Ovary (tissue), 9 donors: Measurements from ENCODE around the gene THRAP3. TPM values are rescaled to one million over a fixed set of nuclear protein-coding genes. Genes with fewer than 3 reads are reported as not detected.
A peak's percentile ranks its signal among the peaks of the same experiment; 100 is the strongest.

Source experiments
- DNase-seq, 5 donors: peaks; one replicate each; pipeline ENCODE4 v3.0.0-alpha.2; 2019 to 2020
- H3K27ac ChIP-seq, 2 donors: fragments of 200-600 bp; one replicate each; pipeline versions ENCODE4 v1.5.1 to v1.8.0; 2019 to 2022
- H3K27me3 ChIP-seq: fragments of 200-600 bp; one replicate; pipeline ENCODE4 v1.8.0; 2022
- H3K36me3 ChIP-seq: fragments of 200-600 bp; sonication (generic); one replicate; pipeline ENCODE4 v1.5.1; 2019
- H3K4me1 ChIP-seq: one replicate; pipeline ENCODE4 v1.8.1; 2013; ENCODE audit warnings: mild to moderate bottlenecking, moderate library complexity; ENCODE audit not compliant: insufficient read depth
- H3K4me3 ChIP-seq: fragments of 200-600 bp; sonication (generic); one replicate; pipeline ENCODE4 v1.5.1; 2017
- H3K9me3 ChIP-seq, 2 donors: fragments of 200-600 bp in 1 of 2; sonication (generic) in 1 of 2; one replicate each; pipeline versions ENCODE4 v1.5.1 to v1.8.1; 2013 to 2019; ENCODE audit warnings: mild to moderate bottlenecking in 1 of 2, moderate library complexity in 1 of 2
- CTCF ChIP-seq, 3 donors: fragments of 450-650 bp in 2 of 3; fragments of 200-600 bp in 1 of 3; IDR thresholded peaks; one replicate each; pipeline versions ENCODE4 v1.5.1 to v1.8.0; 2016 to 2022; ENCODE audit warnings: antibody characterized with exemption in 3 of 3, mild to moderate bottlenecking in 1 of 3
- EP300 ChIP-seq: sonication (generic); formaldehyde crosslinking; IDR thresholded peaks from one replicate; pipeline ENCODE4 v1.6.1; 2017; ENCODE audit warnings: antibody characterized with exemption
- POLR2A ChIP-seq: fragments of 450-650 bp; IDR thresholded peaks from one replicate; pipeline ENCODE4 v1.6.1; 2017; ENCODE audit warnings: antibody characterized with exemption, mild to moderate bottlenecking, moderate library complexity
- WGBS, 3 donors: extraction: QIAGEN DNeasy Blood & Tissue Kit in 1 of 3; methylation state at CpG; one replicate each; pipeline versions ENCODE4 v1.1.5 to v1.1.7; 2013 to 2017; 5-methylcytosine and 5-hydroxymethylcytosine counted together
- intact Hi-C, 4 donors: fragments of 100-400 bp; cut with DNase I; formaldehyde crosslinking; loops; one replicate each; pipeline versions ENCODE4 v1.11.0 to v1.15.1; 2022 to 2023
- polyA plus RNA-seq, 2 donors: library from polyadenylated mRNA; stranded (reverse); fragments of 200-250 nt in 1 of 2; fragments of 350-450 nt in 1 of 2; fragmentation: Illumina TruSeq in 1 of 2; extraction: RNeasy Lipid Tissue Mini Kit (QIAGEN cat#74804) in 1 of 2; gene quantifications; one replicate each; pipeline ENCODE4 v1.2.3, GENCODE V29; 2013 to 2014
- total RNA-seq, 7 donors: library from RNA; depleted of rRNA in 2 of 7; stranded (reverse); fragments of >200 nt in 2 of 7; fragmentation: NEBNext Ultra II Directional in 3 of 7; extraction: Animal tissue kit (Norgen Biotek cat#: 25700) in 3 of 7; gene quantifications; one replicate each; pipeline versions ENCODE4 v1.1.0 to v1.2.4, GENCODE V29; 2016 to 2023
- donor health status: DM: no; HTN: no; CAD: no; lungs with moderate emphysema.
- donor health status: DM: no; HTN: no; CAD: no.
- donor health status: Bipolar disorder and iron deficiency.
- donor health status: DM: yes; HTN: yes; CAD: no.
- donor health status: DM: no; HTN: no; CAD: no.
- donor health status: DM: yes; HTN: yes; CAD: no.

Gene THRAP3
- total and polyA plus RNA-seq, 9 donors: 40.2 to 109 (median 92.6) TPM

DNA sequence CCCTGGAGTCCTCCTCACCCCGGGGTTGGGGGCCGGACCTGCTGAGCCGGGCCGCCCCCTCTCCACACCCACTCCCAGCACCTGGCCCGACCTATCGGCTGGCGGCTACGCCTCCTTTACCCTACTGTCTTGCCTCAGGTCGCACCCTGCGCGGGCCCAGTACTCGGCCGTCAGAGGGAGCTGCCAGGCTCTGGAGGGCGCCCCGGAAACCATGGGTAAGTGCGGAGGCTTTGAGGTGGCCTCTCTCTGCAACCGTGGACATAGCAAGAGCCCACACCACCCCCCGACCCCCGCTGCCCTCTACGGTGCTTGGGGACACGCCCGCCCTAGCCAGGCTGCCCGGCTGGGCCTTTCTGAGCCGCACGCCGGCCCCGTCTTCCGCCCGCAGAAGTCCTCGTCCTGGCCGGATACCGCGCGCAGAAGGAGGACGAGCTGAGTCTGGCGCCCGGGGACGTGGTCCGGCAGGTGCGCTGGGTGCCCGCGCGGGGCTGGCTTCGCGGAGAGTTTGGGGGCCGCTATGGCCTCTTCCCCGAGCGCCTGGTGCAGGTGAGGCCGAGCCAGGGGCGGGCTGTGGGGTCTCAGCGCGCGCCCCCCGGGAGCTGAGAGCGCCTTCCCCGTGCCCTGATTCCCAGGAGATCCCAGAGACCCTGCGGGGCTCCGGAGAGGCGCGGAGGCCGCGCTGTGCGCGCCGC is 82.1 kb downstream of the THRAP3 start, which contains the start of gene SH3D21:
Gene SH3D21 (plus strand): TSS at position 159 of the 692 bp plus-strand sequence. CDS start 53 bp downstream, at position 212.
- Histone ChIP-seq H3K4me3 (peak within 1 kb of the TSS; percentile 63), H3K4me1 (peaks cover 6% of the 10 kb centered on the region), H3K36me3 (no peaks in the 10 kb centered on the region), H3K27ac (no peak within 1 kb of the TSS), H3K9me3 (no peaks in the 10 kb centered on the region), H3K27me3 (no peaks in the 10 kb centered on the region)
- DNase-seq: peak; percentile 47 to 62 (median 53)
- 3 to 5% (median 5%) methylated on average over 45 to 65 of the region's 65 CpGs for WGBS, 3 donors
- TF ChIP-seq EP300 (no peak), POLR2A (no peak), CTCF (IDR thresholded peaks at IDR 0.05) (no peak)
- intact Hi-C loops: no loop called here

GRCh38 chr1:36306902-36307456 is 82.7 kb downstream of the THRAP3 start:
- 0 to 1% (median 1%) methylated on average over 29 to 46 of the region's 46 CpGs for WGBS, 3 donors
- Histone ChIP-seq H3K27me3 (no peaks in the 10 kb centered on the region), H3K4me3 (peak overlapping the region; percentile 63), H3K36me3 (no peaks in the 10 kb centered on the region), H3K27ac (no peak overlapping the region), H3K4me1 (peaks cover 6% of the 10 kb centered on the region), H3K9me3 (no peaks in the 10 kb centered on the region)
- intact Hi-C loops: no loop called here
- TF ChIP-seq POLR2A (peak; percentile 47), CTCF (IDR thresholded peaks at IDR 0.05) (no peak)
- peak; percentile 90 to 95 (median 94) for DNase-seq

GRCh38 chr1:36307601-36308330 is 83.5 kb downstream of the THRAP3 start:
- WGBS, 3 donors: 58 to 73% (median 67%) methylated on average over 9 to 10 of the region's 10 CpGs
- Histone ChIP-seq H3K4me1 (peaks cover 6% of the 10 kb centered on the region), H3K9me3 (no peaks in the 10 kb centered on the region), H3K4me3 (peak overlapping the region; percentile 63), H3K27me3 (no peaks in the 10 kb centered on the region), H3K36me3 (no peaks in the 10 kb centered on the region), H3K27ac (no peak overlapping the region)
- intact Hi-C loops: no loop called here
- DNase-seq: peak in 2 of 5 donors; percentile 40 to 53
- TF ChIP-seq EP300 (no peak), POLR2A (no peak), CTCF (IDR thresholded peaks at IDR 0.05) (no peak)

DNA sequence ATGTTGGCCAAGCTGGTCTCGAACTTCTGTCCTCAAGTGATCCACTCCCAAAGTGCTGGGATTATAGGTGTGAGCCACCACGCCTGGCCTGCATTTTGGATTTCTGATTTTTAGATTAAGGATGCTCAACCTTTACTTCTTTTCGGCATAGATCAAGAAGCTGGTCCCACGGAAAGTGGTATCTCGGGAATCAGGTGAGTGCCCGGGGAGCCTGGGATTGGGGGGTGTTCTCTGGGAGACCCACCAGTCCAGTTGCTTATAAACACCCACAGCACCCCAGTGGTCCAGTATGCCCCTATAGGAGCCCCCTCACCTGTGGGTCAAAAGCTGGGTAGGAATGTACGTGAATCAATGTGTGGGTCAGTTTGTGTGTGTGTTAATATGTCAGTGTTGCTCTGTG is 85.2 kb downstream of the THRAP3 start:
- peak in 1 of 5 donors; percentile 10 for DNase-seq
- Histone ChIP-seq H3K4me3 (no peak overlapping the region), H3K27me3 (no peaks in the 10 kb centered on the region), H3K4me1 (peaks cover 6% of the 10 kb centered on the region), H3K9me3 (no peaks in the 10 kb centered on the region), H3K36me3 (no peaks in the 10 kb centered on the region), H3K27ac (no peak overlapping the region)
- intact Hi-C loops: no loop called here
- 96% methylated on average over 7 of the region's 7 CpGs for WGBS, 3 donors
- TF ChIP-seq CTCF (IDR thresholded peaks at IDR 0.05) (no peak), POLR2A (no peak), EP300 (no peak)
